GM12874 (cell line): ENCODE measurements around the gene LAMC1.

Experiments
- CTCF ChIP-seq: IDR thresholded peaks from 2 replicates; pipeline ENCODE4 v1.5.1; 2011; ENCODE audit warnings: low read depth, mild to moderate bottlenecking, control low read depth, low read length, moderate library complexity; ENCODE audit not compliant: insufficient read depth

LAMC1 gene

GRCh38 chr1:183090391-183091006 lies 67.3 kb downstream of the LAMC1 start:
- TF ChIP-seq CTCF: no peak

- TF ChIP-seq CTCF: no peak
These were observed 68.0 kb downstream of the LAMC1 start for GRCh38 chr1:183091181-183091580.

GRCh38 chr1:183092350-183092749 lies 69.1 kb downstream of the LAMC1 start:
- no peak for TF ChIP-seq CTCF

- TF ChIP-seq CTCF: no peak
These were observed 69.9 kb downstream of the LAMC1 start for GRCh38 chr1:183093066-183093668.

- TF ChIP-seq CTCF: no peak
These were observed 70.6 kb downstream of the LAMC1 start for GRCh38 chr1:183093786-183094298.

- TF ChIP-seq CTCF: no peak
These were observed 71.1 kb downstream of the LAMC1 start for GRCh38 chr1:183094351-183094750.

GRCh38 chr1:183096351-183096750 lies 73.1 kb downstream of the LAMC1 start:
- TF ChIP-seq CTCF: no peak
